Stimulated activated memory B cell treated with anti-CD40 and anti-IgM and Interleukin-4, amounts not matched to agents 10 μg/mL and 1 μg/mL and 100 μg/mL, for 72 hours (primary cell): ENCODE results near the gene GSG1L.

Experiments used
- ATAC-seq: fragments of 150-1000 bp; cut with Tn5 transposase; 2 replicates; pipeline ENCODE4 v1.10.0; 2021
- H3K27ac Mint-ChIP-seq: one replicate; pipeline ENCODE4 v1.8.0; 2022; ENCODE audit warnings: mild to moderate bottlenecking, mixed read lengths
- H3K27me3 Mint-ChIP-seq: one replicate; pipeline ENCODE4 v1.8.0; 2022; ENCODE audit warnings: mixed read lengths
- H3K36me3 Mint-ChIP-seq: one replicate; pipeline ENCODE4 v1.8.0; 2022; ENCODE audit warnings: mixed read lengths
- H3K4me1 Mint-ChIP-seq: one replicate; pipeline ENCODE4 v1.8.0; 2022; ENCODE audit warnings: mixed read lengths
- H3K4me3 Mint-ChIP-seq: one replicate; pipeline ENCODE4 v1.8.0; 2022; ENCODE audit warnings: mild to moderate bottlenecking, moderate library complexity, mixed read lengths
- H3K9me3 Mint-ChIP-seq: one replicate; pipeline ENCODE4 v1.8.0; 2022; ENCODE audit warnings: mixed read lengths

Gene GSG1L

GRCh38 chr16:27920391-27920891 lies 143.1 kb downstream of the GSG1L start:
- Mint-ChIP-seq H3K4me1 (no peaks in the 10 kb centered on the region), H3K36me3 (no peaks in the 10 kb centered on the region), H3K27ac (no peak overlapping the region), H3K4me3 (no peak overlapping the region), H3K9me3 (no peaks in the 10 kb centered on the region), H3K27me3 (peaks cover 51% of the 10 kb centered on the region)
- no peak for ATAC-seq

- no peak for ATAC-seq
- Mint-ChIP-seq H3K9me3 (no peaks in the 10 kb centered on the region), H3K36me3 (no peaks in the 10 kb centered on the region), H3K4me1 (no peaks in the 10 kb centered on the region), H3K4me3 (no peak overlapping the region), H3K27ac (no peak overlapping the region), H3K27me3 (peaks cover 51% of the 10 kb centered on the region)
Measured at GRCh38 chr16:27918755-27919154, 144.8 kb downstream of the GSG1L start.

GRCh38 chr16:27917949-27918348 lies 145.6 kb downstream of the GSG1L start:
- H3K36me3 Mint-ChIP-seq, result no peaks in the 10 kb centered on the region
- H3K4me1 Mint-ChIP-seq, result no peaks in the 10 kb centered on the region
- H3K9me3 Mint-ChIP-seq, result no peaks in the 10 kb centered on the region
- no peak overlapping the region for H3K4me3 Mint-ChIP-seq
- peaks cover 51% of the 10 kb centered on the region for H3K27me3 Mint-ChIP-seq
- no peak for ATAC-seq
- no peak overlapping the region for H3K27ac Mint-ChIP-seq

- Mint-ChIP-seq H3K27ac (no peak overlapping the region), H3K4me3 (no peak overlapping the region), H3K9me3 (peaks cover 3% of the 10 kb centered on the region), H3K27me3 (peaks cover 19% of the 10 kb centered on the region), H3K4me1 (no peaks in the 10 kb centered on the region), H3K36me3 (no peaks in the 10 kb centered on the region)
- no peak for ATAC-seq
Measured at GRCh38 chr16:27911486-27911885, 152.0 kb downstream of the GSG1L start.

GRCh38 chr16:27907457-27907972 lies 156.0 kb downstream of the GSG1L start:
- Mint-ChIP-seq H3K9me3 (peaks cover 3% of the 10 kb centered on the region), H3K27me3 (peaks cover 22% of the 10 kb centered on the region), H3K4me1 (no peaks in the 10 kb centered on the region), H3K36me3 (no peaks in the 10 kb centered on the region), H3K27ac (no peak overlapping the region), H3K4me3 (no peak overlapping the region)
- no peak for ATAC-seq

- Mint-ChIP-seq H3K36me3 (no peaks in the 10 kb centered on the region), H3K27ac (no peak overlapping the region), H3K4me1 (no peaks in the 10 kb centered on the region), H3K27me3 (peaks cover 24% of the 10 kb centered on the region), H3K4me3 (no peak overlapping the region), H3K9me3 (peaks cover 3% of the 10 kb centered on the region)
- no peak for ATAC-seq
Measured at GRCh38 chr16:27906883-27907282, 156.6 kb downstream of the GSG1L start.

GRCh38 chr16:27903046-27903655 lies 160.4 kb downstream of the GSG1L start:
- H3K36me3 Mint-ChIP-seq, result no peaks in the 10 kb centered on the region
- peaks cover 15% of the 10 kb centered on the region for H3K27me3 Mint-ChIP-seq
- H3K4me1 Mint-ChIP-seq, result no peaks in the 10 kb centered on the region
- ATAC-seq, result peak; percentile 21
- no peak overlapping the region for H3K27ac Mint-ChIP-seq
- H3K9me3 Mint-ChIP-seq, result no peaks in the 10 kb centered on the region
- no peak overlapping the region for H3K4me3 Mint-ChIP-seq

GRCh38 chr16:27902551-27902950 lies 161.0 kb downstream of the GSG1L start:
- H3K27me3 Mint-ChIP-seq, result peaks cover 15% of the 10 kb centered on the region
- no peak for ATAC-seq

GRCh38 chr16:27901956-27902355 lies 161.6 kb downstream of the GSG1L start:
- Mint-ChIP-seq H3K27ac (no peak overlapping the region), H3K36me3 (no peaks in the 10 kb centered on the region), H3K4me1 (no peaks in the 10 kb centered on the region), H3K9me3 (peaks cover 5% of the 10 kb centered on the region), H3K4me3 (no peak overlapping the region), H3K27me3 (peaks cover 15% of the 10 kb centered on the region)
- ATAC-seq, result no peak

More at GRCh38 chr16:27902551-27902950, 161.0 kb downstream of the GSG1L start:
- peaks cover under 1% of the 10 kb centered on the region for H3K9me3 Mint-ChIP-seq
- no peaks in the 10 kb centered on the region for H3K4me1 Mint-ChIP-seq
- H3K27ac Mint-ChIP-seq, result no peak overlapping the region
- no peak overlapping the region for H3K4me3 Mint-ChIP-seq
- no peaks in the 10 kb centered on the region for H3K36me3 Mint-ChIP-seq

GRCh38 chr16:27899736-27900135 lies 163.8 kb downstream of the GSG1L start:
- ATAC-seq, result no peak
- Mint-ChIP-seq H3K27me3 (peaks cover 19% of the 10 kb centered on the region), H3K36me3 (no peaks in the 10 kb centered on the region), H3K4me3 (no peak overlapping the region), H3K27ac (no peak overlapping the region), H3K9me3 (peaks cover 11% of the 10 kb centered on the region), H3K4me1 (no peaks in the 10 kb centered on the region)

- no peak for ATAC-seq
- no peaks in the 10 kb centered on the region for H3K36me3 Mint-ChIP-seq
- H3K4me1 Mint-ChIP-seq, result no peaks in the 10 kb centered on the region
Measured at GRCh38 chr16:27894386-27894785, 169.1 kb downstream of the GSG1L start.

GRCh38 chr16:27892879-27893278 lies 170.6 kb downstream of the GSG1L start:
- Mint-ChIP-seq H3K4me3 (no peak overlapping the region), H3K27ac (no peak overlapping the region), H3K9me3 (peaks cover 11% of the 10 kb centered on the region), H3K4me1 (no peaks in the 10 kb centered on the region), H3K27me3 (peaks cover 60% of the 10 kb centered on the region), H3K36me3 (no peaks in the 10 kb centered on the region)
- no peak for ATAC-seq

More at GRCh38 chr16:27894386-27894785, 169.1 kb downstream of the GSG1L start:
- no peak overlapping the region for H3K4me3 Mint-ChIP-seq
- no peak overlapping the region for H3K27ac Mint-ChIP-seq
- peaks cover 48% of the 10 kb centered on the region for H3K27me3 Mint-ChIP-seq
- H3K9me3 Mint-ChIP-seq, result peaks cover 11% of the 10 kb centered on the region

- ATAC-seq, result no peak
- no peak overlapping the region for H3K27ac Mint-ChIP-seq
- no peak overlapping the region for H3K4me3 Mint-ChIP-seq
- peaks cover 80% of the 10 kb centered on the region for H3K27me3 Mint-ChIP-seq
- no peaks in the 10 kb centered on the region for H3K36me3 Mint-ChIP-seq
- no peaks in the 10 kb centered on the region for H3K4me1 Mint-ChIP-seq
- peaks cover 1% of the 10 kb centered on the region for H3K9me3 Mint-ChIP-seq
Measured at GRCh38 chr16:27890866-27891265, 172.6 kb downstream of the GSG1L start.

- Mint-ChIP-seq H3K27ac (no peak overlapping the region), H3K4me1 (no peaks in the 10 kb centered on the region), H3K36me3 (no peaks in the 10 kb centered on the region), H3K4me3 (no peak overlapping the region), H3K27me3 (peaks cover 84% of the 10 kb centered on the region), H3K9me3 (no peaks in the 10 kb centered on the region)
- ATAC-seq, result no peak
Measured at GRCh38 chr16:27890006-27890405, 173.5 kb downstream of the GSG1L start.

- no peaks in the 10 kb centered on the region for H3K4me1 Mint-ChIP-seq
- H3K9me3 Mint-ChIP-seq, result peaks cover 20% of the 10 kb centered on the region
- H3K27ac Mint-ChIP-seq, result no peak overlapping the region
- no peak overlapping the region for H3K4me3 Mint-ChIP-seq
- H3K27me3 Mint-ChIP-seq, result peaks cover 56% of the 10 kb centered on the region
- no peaks in the 10 kb centered on the region for H3K36me3 Mint-ChIP-seq
- no peak for ATAC-seq
Measured at GRCh38 chr16:27883576-27883975, 179.9 kb downstream of the GSG1L start.

GRCh38 chr16:27880287-27880686 lies 183.2 kb downstream of the GSG1L start:
- no peak for ATAC-seq
- Mint-ChIP-seq H3K27ac (no peak overlapping the region), H3K9me3 (peaks cover 24% of the 10 kb centered on the region), H3K36me3 (no peaks in the 10 kb centered on the region), H3K27me3 (peaks cover 24% of the 10 kb centered on the region), H3K4me1 (no peaks in the 10 kb centered on the region), H3K4me3 (no peak overlapping the region)
